GM21515 (cell line): ENCODE measurements around the gene KCNG4.

ENCODE experiments used
- ATAC-seq: cut with Tn5 transposase; IDR thresholded peaks from one replicate; pipeline ENCODE4 v1.9.1; 2021; ENCODE audit not compliant: unreplicated experiment

KCNG4 gene

DNA sequence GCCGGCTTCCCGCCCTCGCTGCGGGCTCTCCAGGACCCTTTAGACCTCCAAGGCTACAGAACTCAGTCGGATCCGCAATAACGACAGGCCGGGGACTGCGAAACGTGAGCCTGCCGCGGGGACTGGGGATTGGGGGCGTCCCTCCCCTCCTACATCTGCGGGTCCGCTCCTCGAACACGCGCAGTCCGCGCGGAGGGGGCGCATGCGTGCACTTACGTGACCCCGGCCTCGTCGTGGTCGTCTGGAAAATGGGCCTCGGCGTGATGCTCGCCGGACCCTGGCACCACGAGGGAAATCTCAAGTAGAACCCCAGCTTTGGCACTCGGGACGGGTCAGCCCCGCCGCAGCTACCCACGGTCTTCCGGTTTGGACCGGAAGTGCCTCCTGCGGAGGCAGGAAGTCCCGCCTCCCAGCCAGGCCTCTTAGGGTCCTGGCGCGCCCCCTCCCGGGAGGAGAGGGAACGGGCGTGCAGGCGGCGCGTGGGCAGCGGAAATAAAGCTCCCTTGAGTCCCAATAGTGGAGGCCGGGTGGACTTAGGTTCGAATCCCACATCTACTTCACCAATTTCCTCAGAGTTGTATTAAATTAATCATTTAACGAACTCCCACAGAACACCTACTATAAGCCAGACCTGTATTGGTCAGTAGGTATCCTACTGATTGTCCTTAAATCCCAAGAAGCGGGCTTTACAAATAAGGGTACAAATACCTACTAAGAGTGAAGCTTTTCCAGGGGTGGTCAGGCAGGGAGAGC, 53.0 kb downstream of the KCNG4 start, which contains the start of gene TAF1C:
Gene TAF1C (minus strand): TSS at position 373 of the 753 bp plus-strand sequence. CDS start 2,069 bp downstream, outside the sequence.
- ATAC-seq, result peak; percentile 92

DNA sequence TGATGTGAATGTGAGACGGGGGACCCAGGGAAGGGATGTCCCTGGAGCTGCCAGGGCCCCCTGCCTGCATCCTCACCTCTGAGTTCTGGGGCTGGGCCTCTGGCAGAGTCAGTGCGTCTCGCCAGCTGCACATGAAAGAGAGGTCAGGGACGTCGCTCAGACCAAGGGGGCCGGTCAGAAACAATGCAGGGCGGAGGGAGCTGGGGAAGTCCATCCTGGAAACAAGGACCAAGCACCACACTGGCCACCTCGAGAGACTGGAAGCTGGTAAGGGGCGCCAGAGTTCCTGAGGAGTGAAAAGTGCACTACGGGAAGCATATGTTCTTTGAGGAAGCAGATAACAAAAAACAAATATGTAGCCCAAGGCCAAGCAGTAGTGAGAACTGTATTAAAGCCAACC, 55.0 kb downstream of the KCNG4 start:
- no peak for ATAC-seq

DNA sequence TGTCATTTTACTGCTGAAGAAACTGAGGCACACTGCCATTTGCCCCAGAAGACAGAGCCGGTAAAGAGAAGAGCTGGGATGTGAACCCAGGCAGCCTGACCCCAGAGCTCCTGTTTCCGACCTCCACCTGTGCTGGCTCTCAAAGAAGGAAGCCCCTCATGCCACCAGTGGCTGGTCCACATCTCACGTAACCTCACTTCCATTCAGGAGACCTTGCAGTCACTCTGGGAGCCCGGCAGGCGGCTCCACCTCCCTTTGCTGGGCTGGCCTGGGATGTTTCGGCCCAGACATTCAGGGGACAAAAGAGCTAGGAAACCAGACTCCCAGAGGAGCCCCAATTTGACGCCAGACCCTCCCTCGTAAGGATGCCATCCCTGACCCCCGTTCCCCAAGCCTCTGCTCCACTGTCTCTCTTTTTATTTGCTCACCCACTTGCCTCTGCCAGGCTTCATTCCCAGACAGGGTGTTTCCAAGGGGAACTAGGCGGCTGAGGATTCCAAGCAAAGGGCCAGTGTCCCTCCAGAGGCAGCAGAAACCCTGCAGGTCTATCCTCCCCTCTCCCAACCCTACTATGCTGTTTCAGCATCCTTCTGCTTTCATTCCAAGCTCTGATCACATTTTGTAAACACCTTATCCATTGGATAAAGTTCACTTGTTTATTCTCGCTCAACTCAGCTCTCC, 55.8 kb downstream of the KCNG4 start:
- ATAC-seq, result no peak

DNA sequence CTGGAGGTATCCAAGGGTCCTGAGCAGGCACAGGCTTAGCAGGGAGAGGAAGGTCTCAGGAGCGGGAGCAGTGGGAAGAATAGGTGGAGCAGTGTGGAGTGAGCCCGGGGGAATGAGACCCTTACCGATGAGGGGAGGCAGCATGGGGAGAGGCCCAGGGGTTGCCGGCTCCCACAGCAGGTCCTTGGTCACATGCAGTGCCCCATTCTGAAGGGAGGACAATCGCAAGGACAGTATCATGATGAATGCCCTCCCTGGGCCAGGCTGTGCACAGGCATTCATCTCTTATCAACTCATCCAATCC, 56.3 kb downstream of the KCNG4 start:
- no peak for ATAC-seq

DNA sequence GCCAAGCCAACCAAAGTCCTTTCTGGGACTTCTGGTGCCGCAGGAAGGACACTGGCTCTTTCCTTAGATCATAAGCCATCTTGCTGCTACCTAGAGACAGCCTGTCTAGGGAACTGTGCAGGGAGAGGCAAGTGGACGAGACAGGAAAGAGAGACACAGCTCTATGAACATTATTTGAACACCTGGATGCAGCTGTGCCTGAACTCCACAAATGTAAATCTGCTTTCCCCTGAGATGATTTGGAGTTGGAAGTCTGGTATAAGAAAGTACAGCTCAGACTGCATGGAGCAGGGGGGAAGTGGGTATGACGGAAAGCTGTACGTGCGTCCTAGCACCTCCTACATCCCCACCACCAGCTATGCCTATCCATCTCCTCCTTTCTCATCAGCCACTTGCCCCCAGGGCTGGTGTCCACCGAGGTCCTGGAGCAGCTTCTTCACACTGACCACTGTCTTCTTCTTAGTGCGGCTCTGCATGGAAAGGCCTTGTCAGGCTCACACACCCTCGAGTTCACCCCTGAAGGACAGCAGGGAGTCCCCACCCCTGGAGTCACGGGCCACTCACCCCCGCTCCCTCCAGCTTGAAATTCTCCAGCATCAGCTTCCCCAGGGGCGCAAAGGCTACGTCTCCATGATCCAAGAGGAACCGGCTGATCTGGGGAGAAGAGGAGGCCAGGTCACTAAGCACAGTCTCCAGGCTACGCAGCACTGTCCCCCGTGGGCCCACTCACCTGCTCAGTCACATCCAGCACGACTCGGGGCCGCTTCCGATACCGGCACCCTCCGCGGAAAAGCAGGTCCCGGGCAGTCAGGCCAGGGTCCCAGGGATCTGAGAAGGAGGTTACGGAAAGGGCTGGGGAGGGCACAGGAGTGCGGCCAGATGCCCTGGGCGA, 56.9 kb downstream of the KCNG4 start:
- ATAC-seq, result no peak

DNA sequence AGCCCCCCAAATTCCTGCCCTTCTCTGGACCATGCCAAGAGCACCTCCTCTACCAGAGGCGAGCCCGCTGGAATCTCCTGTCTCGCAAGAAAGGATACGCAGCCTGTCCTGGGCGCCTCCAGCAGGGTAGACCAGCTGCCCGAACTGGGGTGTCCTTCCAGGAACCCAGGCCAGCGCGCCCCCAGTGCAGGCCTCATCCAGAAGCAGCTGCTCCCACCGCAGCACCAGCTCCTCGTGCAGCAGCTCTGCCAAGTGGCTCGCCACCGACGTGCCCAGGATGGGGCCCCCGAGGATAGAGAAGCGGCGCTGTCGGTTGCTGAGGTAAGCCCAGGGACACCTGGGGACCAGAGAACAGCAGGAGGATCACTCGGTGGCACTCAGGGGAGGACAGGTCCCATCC, 57.7 kb downstream of the KCNG4 start:
- no peak for ATAC-seq

DNA sequence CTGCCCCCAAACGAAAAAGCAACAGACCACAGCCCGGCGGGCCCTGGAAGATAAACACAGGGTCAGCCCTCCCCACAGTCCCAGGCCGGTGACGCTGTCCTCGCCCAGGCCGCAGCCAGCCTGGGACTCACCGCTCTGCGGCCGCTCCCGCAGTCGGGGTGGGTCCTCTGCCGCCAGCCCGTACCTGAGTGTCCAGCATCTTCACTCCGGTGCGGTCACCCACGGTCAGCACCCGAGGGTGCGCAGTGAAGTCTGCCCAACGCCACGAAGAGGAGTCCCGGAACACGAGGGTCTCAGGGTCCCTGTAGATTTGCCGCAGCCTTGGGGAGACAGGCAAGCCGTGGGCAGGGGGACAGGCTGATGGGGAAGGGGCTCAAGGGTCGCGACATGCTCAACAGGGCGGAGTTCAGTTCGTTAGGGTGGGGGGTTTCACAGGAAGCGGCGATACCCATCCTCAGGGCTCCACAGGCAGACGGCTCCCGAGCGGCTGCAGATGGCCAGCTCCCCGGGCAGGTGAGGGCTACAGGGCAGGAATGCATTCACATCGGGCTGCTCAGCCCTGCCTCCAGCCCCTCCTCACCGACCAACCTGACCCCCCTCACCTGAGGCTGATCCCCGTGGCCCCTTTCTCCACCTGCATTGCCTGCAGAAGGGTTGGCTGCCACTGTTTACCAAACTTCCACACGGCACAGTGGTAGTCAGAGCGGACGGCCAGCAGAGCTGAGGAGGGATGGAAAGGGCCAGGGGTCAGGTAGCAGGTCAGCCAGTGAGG, 58.5 kb downstream of the KCNG4 start:
- no peak for ATAC-seq

DNA sequence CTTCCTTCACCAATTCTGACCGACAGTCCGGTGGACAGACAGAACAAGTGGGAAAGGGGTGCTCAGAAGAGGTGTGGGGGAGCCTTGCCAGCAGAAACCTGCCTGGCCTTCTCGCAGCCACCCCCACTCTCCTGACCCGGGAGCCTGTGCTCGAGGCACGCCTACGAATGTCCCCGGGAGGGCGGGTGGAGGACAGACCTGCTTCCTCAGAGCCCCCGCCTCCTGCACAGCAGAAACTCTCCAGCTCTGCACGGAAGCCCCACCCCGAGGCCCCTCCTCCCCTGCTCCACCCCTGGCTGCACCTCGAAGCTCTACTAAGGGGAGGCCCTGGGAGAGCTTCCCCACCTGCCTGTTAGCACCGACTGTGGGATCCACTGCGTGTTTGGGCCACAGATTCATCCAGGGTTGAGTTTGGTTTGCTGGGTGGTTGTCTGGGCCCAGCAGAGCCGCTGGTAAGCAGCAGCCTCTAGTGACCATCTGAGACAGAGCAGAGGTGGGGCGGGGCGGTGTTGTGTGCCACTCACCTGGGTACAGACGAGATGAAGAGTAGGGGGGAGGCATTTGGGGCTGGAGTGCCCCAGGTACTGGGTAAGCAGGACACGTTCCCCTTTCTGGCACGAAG, 59.2 kb downstream of the KCNG4 start:
- no peak for ATAC-seq

DNA sequence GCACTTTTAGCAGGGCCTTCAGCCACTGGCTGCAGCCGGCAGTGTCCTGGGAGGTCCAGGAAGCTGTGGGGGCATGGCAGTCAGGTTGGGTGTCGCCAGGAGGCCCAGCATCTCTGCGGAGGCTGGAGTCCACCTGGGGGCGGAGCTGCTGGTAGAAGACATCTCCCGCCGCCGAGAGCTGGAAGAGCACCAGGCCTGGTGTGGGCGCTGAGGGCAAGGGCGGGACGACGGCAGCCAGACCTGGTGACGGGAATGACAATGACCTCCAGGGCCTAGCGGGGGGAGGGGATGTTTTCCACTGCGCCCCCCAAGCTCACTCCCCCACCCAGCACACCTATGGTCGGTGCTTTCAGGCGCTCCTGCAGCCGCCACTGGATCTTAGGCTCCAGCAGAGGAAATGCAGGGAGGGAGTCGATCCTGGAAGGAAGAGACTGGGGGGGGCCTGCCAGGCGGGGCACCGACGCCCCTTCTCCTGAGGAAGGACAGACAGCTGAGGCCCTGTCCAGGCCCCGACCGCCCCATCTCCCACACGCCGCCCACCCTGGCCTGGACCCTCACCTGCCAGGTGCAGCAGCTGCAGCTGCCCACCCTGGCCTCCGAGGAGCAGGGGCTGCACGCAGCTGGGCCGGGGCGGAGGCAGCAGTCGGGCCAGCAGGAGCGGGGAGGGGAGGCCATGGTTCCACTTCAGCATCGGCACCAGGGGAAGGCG, 60.0 kb downstream of the KCNG4 start:
- ATAC-seq, result no peak

DNA sequence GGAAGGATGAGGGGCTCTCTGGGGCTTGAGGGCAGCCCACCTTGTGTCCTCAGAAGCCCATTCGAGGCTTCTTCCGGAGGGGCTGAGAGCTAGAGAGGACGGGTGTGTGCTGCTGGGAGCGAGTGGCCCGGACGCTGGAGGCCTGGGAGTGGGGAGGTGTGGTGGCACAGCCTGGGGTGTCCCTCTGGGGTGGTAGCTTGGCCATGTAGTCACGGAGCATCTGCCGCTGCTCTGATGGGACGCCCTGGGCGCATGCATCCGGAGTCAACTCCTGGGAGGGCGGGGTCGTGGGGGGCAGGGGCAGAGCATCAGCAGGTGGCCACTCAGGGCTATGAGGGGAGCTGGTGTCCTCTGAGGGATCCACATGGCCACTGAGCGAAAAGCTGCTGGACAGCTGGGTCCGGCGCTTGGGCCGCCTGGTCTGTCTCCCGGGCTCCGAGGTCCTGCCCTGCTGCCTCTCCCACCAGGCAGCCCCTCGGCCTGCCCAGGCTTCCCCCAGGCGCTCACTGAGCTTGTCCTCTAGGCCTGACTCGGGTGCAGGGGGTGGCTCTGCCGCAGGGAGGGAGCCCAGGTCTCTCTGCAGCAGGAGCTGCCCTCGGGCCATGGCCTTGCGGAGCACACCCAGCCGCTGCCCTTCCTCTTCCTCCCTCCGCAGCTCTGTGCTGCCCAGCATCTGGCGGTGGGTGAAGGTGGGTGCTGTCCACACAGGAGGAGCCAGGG, 60.8 kb downstream of the KCNG4 start:
- no peak for ATAC-seq

DNA sequence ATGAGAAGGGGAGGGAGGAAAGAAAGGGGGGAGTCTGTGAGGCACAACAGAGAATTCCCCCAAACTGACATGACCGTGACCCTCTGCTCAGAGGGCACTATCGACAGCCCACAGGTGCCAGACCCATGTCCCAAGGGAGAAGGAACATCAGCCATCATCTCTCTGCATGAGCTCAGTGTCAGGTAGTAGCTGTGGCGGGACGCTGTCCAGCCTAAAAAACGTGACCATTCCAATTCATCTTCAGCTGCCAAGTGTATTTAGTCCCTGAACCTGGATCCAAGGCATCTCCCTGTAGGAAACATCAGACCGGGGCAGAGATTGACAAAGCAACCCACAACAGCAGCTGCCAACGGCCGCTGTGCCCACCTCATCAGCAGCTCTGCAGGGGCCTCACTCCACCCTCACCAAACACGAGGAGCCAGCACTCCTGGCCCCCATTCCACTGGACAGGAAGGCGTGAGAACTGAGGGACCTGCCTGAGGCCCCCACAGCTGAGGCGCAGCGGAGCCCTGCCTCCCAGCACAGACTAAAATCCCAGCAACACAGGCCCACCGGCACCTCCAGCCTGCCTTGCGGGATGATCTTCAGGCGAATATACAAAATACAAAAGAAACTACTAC, 61.6 kb downstream of the KCNG4 start:
- no peak for ATAC-seq

DNA sequence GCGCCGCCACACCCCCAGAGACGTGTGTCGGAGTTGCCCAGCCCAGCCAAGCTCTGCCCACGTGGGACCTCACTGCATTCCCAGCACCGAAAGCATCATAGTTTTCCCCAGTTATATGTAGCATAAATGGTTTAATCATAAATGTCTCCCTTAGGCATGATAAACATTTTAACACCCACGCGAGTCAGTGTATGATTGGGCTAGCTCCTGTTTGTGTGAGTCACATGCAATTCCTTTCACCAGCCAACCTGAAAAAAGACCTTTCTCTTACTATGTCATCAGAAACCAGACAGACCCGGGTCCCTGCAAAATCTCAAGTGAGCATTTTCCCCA, 62.1 kb downstream of the KCNG4 start:
- ATAC-seq, result no peak

DNA sequence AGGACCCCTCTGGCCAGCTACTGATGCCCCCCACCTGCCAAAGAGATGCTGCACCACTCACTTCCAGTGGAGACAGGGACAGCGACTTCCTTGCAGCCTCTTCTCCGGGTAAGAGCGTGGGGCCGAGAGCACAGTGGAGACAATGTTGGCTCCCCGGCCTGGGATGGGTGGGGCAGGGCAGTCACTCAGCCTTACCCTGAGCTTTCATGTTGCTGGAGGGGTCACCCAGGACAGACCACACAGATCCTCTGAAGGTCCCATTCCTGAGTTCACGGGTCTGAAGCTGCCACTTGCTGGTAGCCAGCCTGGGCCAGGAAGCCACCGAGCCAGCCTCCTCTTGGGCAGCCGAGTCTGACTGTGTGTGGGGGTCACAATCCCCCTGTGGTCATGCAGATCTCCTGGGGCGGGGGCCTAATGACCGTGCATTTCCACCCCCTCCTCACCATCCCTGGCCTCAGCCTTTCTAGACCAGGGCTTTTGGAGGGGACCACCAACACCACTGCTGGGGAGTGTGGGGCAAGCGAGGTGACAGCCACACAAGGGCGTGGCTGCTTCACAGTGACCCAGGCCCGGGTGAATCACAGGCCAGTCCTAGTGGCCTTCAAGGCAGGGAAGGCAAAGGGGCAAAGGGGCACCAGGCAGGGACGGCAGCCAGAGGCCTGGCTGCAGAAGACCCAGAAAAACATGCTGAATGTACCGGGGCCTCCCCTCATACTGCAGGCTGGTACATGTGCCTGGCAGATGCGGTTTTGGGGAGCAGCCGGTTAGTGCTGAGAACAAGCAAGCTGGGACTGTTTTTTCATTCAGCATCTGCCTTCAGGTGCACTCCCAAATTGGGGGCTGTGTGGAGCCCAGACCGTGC, 63.4 kb downstream of the KCNG4 start:
- no peak for ATAC-seq

DNA sequence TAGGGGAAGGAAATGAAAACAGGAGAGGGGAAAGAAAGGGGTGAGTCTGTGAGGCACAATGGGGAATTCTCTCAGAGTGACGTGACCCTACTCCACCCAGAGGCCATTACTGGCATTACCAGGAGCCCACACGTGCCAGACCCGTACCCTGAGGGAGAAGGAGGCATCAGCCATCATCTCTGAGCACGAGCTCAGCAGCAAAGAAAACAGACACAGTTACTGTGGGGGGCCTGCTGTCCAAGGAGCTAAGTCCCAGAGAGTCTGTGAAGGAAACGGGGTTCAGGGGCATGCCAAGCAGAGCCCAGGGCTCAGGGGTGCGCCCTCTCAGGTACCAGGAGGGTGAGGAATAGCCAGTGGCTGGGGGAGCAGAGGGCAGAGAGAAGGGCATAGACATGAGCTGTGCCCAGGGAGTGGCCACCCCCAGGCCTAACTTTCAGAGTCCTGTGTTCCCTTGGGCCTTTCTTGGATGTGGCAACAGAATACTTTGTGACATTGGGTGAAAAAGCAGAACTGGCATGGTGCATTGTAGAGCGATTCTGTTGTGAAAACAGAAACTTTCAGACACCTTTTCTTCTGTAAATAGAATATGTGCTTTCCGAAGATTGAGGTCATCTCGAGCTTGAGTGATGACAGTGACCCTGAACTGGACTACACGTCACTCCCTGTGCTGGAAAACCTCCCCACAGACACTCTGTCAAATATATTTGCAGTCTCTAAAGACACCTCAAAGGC, 64.3 kb downstream of the KCNG4 start:
- ATAC-seq, result peak; percentile 73

DNA sequence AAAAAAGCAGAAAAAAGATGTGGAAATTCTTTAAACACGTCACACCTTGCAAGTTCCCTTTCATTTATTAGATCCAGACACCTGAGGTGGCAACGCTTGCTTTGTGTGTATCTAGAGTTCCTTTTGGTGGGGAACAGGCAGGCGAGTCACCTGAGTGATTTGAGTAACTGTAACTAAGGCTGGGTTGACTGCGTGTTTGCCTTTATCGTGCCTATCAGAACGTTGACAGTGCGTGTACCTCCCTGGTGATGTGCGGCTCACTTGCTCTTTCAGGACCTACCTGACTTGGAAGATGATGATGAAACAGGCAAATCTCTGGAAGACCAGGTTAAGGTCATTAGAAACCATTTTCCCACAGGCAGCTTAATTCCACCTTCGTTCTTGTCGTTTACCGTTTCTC, 65.4 kb downstream of the KCNG4 start:
- ATAC-seq, result no peak

DNA sequence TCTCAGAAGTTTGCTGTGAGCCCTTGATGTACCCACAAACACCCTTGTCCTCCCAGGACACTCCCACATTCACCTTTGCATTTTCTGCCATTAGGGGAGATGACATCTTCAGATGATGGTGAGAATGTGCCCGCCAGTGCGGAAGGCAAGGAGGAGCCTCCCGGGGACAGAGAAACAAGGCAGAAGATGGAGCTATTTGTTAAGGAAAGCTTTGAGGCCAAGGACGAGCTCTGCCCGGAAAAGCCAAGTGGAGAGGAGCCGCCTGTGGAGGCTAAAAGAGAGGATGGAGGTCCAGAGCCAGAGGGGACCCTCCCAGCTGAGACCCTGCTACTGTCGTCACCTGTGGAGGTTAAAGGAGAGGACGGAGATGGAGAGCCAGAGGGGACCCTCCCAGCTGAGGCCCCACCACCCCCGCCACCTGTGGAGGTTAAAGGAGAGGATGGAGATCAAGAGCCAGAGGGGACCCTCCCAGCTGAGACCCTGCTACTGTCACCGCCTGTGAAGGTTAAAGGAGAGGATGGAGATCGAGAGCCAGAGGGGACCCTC, 70.0 kb downstream of the KCNG4 start:
- no peak for ATAC-seq
